Measurements from ENCODE around the gene RCL1. TPM values are rescaled to one million over a fixed set of nuclear protein-coding genes. Genes with fewer than 3 reads are reported as not detected.

The RCL1 gene
- polyA plus RNA-seq, 12 donors = 11.5 to 19.7 (median 13.9) TPM; not detected in 1

DNA sequence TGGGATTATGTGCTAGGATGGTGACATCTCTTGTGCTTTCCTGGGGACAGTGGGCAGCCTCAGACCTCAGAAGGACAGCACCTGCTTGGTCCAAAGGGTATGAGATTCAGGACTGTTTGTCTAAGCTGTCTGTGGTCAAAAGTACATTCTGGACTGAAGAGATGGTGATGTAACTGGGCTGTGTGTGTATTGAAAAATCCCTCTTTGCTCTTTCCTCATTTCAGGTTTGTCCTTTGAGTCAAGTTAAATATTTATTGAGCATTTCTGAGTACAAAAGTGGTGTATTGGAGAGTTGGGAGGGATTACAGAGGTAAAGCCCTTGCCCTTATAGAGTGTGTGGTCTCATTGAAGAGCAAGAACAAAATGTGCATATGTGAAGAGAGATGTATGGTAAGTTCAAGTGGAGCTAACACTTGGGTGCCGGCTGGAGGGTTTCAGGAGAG, 46.7 kb downstream of the RCL1 start:
- no peak for DNase-seq

DNA sequence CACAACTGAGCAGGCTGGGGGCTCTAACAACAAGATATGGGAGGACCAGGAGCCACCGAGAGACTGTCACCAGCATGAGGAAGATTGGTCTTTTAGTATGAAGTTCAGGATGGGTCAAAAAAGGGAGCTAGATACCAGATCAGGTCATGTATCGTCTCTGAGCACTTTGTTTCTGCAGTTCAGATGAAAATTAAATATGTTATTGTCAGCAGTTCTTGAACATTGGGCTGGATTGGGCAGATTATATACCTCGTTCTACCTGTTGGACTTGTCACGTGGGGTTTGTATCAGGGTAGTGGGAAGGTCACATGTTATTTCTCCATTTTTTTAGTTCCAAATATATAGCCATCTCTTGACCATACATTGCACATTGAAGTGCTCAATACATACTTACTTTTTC, 47.3 kb downstream of the RCL1 start:
- no peak for DNase-seq

DNA sequence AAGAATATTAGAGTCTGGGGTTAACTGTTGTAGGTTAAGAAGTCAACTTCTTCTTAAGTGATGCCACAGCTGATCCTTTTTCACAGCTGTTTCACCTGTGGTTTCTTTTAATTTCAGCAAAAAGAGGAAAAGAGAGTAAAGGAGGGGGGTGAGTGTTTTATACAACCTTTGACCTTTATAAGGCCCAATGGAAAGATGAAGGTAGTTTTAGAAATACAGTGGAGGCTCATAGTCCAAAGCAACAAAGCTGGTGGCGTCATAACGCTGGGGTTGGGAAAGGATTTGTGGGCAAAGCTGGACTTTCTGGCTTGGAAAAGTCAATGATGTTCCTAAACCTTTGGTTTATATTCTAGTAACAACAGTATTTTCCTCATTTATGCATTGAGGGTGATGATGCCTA, 49.5 kb downstream of the RCL1 start:
- DNase-seq = no peak

DNA sequence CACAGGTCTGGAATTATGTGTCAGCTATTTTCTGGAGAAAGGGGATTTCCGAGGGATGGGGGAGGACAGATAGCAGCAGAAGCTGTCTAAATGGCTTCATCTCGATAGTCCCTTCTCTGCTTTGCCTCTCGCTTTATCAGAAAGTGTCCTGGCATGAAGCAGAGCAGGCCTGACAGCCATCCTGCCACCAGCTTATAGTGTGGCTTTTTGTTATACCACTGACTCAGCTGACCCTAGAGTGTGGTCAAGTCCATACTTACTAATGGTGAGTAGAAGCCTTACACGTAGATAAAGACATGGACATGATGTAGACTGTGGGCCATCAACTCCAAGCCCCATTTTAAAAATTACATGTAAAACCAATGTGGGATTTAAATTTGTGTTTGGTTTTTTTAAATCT, 50.0 kb downstream of the RCL1 start:
- DNase-seq = no peak

DNA sequence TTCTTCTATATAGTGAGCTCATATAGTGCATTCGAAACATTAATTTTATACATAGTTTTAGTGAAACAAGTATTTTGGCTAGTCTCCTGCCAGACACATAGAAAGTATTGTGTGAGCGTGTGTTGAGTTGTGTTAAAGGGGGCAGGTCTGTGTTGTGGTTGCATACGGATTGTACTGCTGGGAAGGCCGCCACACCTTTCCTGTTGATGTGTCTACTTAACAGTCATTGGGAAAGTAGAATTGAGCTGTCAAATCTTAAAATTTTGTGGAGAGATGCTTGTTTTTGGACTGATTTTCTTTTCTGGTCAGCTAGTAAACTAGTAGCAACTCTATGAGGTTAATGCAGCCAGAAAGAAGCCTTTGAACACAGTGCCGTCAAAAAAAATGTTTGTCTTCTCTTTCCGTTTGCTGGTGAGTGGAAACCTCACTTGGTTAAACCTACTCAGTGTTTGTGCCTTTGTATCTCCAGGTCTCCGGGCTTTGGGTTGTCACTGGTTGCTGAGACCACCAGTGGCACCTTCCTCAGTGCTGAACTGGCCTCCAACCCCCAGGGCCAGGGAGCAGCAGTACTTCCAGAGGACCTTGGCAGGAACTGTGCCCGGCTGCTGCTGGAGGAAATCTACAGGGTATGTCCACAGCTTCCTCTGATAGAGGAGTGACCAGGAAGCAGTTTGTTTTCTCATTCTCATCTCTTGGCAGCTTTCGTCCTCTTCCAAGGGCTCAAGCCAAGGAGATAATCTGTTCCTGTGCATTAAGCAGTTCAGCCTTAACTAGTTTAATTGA, 51.5 kb downstream of the RCL1 start:
- DNase-seq = no peak

DNA sequence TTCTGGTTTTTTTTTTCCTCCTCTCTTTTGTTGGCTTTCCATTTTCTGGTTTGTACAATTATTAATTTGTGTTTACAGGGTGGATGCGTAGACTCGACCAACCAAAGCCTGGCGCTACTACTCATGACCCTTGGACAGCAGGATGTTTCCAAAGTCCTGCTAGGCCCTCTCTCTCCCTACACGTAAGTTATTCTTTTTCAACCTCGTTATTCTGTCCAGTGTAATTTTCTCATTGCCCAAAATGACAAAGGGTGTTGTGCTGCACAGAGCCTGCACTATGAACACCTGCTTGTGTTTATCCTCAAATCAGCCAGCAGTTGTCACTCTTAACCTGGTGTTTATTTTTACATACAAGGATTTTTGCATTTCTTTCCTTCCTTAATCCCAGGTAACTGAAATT, 56.6 kb downstream of the RCL1 start:
- DNase-seq = no peak

DNA sequence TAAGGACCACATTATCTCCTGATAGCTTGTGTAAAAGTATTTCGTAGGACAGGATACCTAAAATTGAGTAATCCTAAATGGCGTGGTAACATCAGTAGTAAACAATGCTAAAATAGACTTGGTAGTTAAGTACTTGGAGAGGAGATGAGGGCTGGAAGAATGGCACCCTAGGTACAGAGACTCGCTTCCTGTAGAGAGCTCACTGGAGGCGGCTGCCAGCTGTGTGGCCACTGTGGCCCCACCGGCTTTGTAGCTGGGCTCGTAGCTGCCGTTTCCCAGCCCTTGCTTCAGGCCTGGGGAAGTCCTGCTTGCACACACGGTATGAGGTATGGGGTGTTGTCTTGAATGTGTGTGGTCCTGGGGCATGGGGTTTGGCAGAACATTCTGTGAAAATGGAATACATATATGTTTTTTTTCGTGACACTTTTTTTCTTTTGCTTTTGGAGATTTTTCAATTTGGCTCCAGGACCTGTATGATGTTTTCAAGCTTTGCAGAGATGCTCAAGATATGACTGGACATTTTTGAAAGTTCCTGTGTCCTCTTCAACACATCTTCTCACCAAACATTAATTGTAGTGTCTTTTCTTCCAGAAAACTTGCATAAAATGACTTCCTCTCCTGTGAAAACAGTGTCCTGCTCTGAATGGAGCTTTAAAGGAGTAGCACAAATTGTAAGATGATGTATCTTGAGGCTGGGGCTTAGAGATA, 58.0 kb downstream of the RCL1 start:
- no peak for DNase-seq

DNA sequence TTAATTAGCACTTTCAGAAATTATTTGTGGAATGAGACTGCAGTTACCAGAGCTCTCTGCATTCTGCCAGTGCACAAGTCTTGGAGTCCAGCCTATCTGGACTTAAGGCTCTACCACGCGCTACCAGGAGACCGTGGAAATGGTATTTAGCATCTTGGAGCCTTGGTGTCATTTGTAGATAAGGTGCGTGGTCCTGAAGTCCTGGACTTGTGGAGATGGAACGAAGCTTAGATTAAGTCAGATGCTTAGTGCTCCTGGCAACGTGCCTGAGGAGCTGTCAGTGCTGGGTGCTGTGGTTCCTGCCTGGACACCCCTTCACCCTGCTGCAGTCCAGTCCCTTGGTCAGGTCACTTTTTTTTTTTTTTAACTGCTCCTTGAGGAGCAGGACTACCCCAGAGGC, 59.7 kb downstream of the RCL1 start:
- no peak for DNase-seq

DNA sequence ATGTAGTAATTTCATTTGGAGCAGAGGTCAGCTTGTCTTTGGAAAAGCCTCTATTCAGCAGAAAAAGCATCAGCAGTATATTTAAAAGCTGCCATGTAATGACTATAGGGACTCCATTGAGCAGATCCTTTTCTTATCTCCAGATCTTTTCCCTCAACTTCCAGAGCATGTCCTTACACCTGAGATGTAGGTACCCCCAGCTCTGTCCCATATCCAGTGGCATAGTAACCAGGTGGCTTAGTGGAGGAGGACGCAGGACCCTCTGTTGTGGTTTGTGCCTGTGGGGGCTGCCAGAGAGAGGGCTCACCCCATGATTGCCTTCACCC, 61.5 kb downstream of the RCL1 start:
- no peak for DNase-seq

DNA sequence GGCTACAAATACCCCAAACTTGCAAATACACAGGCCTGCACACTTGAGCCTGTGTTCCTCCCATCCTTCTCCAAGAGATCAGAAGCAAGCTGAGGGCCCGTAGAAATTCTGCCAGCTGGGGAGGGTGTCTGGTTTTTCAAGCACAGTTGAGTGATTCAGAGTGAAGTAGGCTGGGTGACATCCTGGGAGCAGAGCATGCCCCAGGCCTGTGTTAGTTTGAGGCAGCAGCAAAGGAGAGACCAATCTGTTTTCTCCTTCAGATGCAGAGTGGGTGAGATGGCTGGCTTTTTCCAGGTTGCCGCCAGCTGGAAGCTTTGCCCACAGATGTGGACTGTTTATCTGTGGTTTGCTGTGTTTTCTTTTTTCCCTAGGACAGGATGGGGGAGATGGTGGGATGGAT, 63.1 kb downstream of the RCL1 start:
- no peak for DNase-seq

DNA sequence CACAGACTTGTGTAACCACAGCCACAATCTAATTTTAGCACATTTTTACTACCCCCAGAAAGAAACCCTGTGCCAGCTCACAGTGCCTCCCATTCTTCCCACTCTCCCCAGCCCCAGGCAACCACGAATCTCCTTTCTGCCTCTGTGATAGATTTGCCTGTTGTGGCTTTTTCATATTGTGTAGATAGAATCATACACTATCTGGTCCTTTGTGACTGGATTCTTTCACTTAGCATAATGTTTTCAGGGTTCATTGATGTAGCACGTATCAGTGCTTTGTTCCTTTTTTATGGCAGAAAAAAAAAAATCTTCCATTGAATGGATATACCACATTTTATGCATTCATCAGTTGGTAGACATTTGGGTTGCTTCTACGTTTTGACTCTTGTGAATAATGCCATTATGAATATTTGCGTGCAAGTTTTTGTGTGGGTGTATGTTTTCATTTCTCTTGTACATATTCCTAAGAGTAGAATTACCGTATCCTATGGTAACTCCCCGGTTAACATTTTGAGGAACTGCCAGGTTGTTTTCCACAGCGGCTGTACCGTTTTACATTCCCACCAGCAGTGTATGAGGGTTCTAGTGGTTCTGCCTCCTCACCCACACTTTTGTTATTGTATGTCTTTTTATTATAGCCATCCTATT, 64.5 kb downstream of the RCL1 start:
- DNase-seq = no peak

DNA sequence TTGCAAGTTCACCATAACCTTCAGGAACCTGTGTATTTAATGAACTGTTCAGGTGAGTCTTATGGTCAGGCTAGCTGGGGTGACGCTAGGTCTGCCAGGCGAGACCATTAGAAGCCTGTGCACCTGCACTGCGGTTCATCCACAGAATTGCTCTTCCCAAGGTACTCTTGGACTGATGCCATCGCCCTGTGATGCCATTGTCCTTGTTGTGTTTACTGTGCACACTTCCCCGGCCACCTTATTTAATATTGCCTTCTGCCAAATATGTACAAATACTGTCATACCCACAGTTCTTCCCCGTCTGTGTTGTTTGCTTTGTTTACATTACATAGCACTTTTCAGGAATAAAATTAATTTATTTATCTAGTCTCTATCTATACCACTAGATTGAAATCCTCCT, 66.3 kb downstream of the RCL1 start:
- no peak for DNase-seq

DNA sequence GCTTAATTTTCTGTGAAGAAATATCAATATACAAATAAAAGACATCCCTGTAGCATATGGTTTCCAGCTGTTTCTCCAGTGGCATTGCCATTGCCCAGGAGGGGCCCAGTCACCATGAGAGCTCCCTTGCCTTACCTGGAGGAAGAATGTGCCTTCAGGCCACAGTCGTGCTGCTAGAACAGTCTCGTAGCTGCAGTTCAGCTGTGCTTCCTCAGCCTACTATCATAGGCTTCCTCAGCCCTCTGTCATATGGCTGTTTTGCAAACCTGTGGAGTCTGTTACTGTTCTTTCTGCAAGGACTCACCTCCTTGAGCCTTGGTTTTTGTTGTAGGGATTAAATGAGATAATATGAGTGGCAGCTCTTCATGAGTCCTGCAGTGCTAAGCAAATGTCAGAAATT, 67.6 kb downstream of the RCL1 start:
- no peak for DNase-seq

DNA sequence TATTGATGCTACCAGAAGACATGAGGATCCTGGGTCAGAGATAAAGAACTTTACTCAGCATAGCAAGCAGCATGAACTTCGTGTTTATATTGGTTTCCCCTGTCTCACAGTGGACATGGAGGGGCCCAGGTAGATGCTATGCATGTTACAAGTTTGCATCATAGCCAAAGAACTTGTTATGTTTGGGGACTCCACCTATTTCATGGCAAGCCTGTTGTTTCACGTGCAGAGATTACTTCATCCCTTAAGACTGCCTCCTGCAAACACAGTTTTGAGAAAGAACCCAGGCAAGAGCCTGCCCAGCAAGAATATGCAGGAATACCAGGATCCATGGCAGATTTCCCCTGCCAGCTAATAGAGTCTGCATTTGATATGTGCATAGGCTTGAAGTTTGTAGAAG, 68.4 kb downstream of the RCL1 start:
- DNase-seq = no peak

DNA sequence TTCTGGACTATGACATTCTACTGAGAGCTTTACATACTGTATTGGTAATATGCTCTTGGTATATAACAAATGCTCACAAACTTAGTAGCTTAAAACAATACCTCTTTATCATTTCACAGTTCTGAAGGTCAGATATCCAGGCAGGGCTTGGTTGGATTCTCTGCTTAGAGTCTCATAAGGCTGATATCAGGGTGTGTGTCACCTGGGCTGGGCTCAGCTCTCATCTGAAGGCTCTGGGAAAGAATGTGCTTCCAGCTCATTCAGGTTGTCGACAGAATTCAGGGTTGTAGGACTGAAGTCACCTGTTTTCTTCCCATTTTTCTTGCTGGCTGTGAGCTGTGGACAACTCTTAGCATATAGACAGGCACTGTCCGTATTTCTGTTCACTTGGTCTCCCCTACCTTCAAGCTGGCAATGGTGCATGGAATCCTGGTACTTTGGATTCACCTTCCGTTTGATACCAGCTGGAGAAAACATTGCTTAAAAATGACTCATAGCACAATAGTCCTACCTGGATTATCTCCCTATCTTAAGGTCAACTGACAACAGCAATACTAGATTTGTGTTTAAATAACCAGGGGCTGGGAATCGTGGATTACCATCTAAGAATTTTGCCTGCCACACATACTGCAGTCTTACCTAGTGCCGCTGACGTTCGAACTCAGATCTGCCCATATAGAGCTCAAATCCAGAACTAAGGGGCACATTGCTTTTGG, 69.2 kb downstream of the RCL1 start:
- DNase-seq = no peak

DNA sequence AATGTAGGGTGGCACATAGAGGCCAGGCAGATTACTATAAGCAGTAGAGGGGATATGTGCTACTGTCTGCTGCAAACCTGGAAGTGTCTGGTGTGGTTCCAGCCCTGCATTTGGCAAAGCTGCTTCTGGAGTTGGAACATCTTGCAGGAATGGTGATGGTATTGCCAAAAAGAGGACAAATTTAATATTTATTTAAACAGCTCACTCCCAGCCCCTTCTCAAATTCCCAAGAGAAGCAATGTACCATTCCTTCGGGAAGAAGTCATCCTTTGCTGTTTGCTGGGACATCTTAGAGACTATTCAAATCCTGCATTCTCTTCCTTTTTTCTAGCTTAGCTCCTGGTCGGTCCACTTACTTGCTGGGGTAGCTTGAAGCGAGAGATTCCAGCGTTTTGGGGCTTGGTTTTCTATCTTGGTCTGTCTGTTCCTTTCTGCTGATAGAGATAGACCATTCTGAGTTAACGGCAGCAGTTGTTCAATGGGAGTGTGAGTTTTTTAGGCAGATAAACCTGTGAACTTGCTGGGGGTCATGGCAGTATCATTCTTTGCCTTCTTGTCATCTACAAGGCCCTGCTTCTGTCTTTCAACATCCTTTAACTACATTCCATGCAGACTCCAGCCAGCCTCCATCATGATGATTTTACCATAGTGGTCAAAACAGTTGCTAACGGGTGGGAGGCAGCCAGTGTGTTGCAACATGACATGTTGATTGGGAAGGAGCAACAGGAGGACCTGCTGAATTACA, 69.9 kb downstream of the RCL1 start:
- no peak for DNase-seq

DNA sequence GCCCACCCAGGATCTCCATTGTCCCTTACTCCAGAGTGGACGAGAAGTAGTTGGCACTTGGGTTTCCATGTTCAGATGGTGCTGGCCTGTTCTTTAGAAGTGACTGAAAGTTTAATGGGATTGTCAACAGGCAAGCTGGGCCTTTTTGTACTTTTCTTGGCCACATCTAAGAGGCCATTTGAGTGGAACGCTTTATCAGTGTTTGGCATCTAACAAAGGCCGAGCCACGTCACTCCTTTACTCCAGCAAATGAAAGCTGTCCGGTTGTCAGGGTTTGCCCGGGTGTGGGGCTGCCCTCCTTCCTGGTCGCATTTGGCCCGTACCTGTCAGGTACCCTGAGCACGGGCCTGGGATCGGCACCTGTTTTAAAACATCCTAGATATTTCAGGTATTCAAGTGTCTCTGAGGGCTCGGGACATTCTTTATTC, 71.5 kb downstream of the RCL1 start:
- DNase-seq = no peak

DNA sequence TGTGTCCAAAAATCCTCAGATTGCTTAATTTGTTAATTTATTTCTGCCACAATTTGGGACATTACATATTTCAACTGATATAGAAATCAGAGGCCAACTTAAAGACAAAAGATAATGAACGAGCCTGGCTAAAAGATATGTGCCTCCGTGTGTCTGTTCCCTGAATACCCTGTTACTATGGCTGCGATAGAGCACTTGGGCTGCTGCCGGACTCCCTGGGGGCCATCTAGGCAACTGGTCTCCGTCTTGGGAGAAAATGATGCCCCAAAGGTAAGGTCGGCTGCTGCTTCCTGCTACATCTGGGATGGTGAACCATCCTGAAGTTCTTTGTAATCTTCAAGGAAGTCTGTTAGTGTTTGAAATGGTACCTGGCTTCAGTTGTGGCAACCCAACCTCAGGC, 72.0 kb downstream of the RCL1 start:
- no peak for DNase-seq

DNA sequence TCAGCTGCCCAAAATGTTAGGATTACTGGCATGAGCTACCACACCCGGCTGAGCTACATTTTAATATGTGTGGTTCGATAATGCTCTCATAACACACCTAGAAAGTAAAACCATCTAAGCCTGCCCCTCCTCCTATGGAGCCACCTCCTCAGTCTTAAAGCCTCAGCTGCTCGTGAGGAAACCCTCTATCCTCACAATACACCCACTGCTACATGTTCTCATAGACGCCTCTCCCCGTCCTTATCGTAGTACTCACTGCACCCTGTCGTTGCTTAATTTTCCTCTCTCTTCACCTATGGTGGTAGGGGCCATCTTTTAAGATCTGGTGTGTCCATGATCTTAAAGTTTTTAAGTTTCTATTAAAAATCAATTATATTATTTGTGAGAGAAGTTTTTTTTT, 72.9 kb downstream of the RCL1 start:
- no peak for DNase-seq

DNA sequence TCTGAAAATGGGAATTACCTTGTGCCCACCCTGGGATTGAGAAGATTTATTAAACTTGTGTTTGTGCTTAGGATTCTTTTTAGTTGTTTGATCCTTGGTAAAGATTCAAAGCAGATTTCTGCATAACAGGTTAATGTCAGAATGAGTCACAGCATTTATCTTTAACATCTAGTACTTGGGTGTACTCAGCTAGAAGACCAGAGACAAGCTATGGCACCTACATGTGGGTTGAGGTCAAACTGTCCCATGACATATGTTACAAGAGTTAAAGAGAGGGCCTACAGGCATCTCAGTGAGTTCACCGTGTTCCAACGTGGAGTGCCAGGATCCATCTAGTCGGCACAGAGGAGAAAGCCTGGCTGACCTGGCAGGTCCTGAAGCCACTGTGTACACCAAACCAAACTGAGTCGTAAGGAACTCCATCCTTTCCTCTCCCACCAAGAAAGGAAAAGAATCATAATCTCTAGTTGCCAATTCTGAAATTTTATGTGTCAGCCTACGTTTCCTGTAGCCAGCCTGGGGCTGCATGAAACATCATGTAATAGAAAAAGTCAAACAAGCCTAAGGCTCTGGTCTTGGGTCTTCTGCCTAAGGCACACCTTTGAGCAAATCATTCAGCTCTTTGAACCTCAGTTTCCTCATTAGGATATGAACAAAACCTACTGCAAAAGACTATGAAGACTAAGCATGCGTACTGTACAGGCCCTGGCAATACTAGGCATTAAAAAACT, 73.7 kb downstream of the RCL1 start:
- no peak for DNase-seq

DNA sequence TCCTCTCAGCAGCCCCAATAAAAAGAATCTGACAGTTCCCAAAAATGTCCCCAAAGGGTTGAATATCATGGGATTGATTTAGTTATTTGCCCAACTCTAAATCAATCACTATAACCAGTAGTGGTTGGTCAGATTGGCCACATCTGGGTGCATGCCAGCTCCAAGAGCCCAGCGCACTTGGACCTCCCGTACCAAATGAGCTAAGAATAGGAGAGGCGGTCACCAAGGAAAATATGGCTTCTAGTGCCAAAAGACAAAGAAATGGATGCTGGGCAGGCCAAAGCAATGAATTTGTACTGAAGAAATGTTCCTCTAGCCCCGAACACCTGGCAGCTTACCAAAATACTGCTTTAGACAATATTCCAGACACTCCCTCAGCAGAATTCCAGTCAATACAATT, 80.3 kb downstream of the RCL1 start:
- DNase-seq = no peak
